NCI-H1417 (cell line): ENCODE measurements around the gene FAM120C.

Experiments
- DNase-seq, 3 experiments: peaks; one replicate each; lab custom pipeline; 2025; lab: John Stamatoyannopoulos, UW

FAM120C gene, protein sequence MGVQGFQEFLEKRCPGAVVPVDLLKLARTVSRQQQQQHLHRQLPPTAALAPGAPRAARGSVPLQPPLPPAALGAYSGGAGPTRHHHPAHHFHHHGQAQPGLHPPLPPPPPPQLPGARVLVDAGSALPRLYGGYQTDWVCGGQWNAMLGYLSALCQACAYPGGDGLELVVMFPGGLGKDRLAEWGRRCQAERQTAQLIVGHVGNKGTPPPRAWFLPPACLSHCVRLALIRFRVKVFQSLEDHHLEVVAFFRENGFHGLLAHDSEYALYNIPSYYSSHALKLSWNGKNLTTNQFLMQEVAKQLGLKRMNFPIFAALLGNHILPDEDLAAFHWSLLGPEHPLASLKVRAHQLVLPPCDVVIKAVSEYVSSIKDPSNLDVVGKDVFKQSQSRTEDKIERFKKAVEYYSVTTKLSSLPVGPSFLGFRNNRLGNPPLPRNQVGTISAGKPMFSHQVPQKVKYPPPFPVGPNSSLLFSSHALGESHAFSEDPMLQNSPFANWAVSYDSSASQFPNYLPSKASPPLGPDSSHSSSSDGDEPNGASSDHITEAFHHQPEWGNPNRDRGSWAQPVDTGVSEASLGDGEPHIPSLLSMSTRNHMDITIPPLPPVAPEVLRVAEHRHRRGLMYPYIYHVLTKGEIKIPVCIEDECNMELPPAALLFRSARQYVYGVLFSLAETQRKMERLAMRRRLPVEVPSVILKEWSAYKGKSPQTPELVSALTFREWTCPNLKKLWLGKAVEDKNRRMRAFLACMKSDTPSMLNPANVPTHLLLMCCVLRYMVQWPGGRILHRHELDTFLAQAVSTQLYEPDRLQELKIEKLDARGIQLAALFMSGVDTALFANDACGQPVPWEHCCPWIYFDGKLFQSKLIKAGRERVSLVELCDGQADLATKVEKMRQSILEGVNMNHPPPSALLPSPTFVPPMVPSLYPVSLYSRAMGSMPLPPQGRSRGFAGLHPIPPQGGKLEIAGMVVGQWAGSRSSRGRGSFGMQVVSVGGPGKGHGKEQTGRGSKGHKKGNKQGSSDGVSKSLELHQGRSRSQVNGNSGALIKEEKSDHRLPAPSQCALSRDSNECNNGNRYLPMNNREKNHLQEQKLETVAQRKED

DNA sequence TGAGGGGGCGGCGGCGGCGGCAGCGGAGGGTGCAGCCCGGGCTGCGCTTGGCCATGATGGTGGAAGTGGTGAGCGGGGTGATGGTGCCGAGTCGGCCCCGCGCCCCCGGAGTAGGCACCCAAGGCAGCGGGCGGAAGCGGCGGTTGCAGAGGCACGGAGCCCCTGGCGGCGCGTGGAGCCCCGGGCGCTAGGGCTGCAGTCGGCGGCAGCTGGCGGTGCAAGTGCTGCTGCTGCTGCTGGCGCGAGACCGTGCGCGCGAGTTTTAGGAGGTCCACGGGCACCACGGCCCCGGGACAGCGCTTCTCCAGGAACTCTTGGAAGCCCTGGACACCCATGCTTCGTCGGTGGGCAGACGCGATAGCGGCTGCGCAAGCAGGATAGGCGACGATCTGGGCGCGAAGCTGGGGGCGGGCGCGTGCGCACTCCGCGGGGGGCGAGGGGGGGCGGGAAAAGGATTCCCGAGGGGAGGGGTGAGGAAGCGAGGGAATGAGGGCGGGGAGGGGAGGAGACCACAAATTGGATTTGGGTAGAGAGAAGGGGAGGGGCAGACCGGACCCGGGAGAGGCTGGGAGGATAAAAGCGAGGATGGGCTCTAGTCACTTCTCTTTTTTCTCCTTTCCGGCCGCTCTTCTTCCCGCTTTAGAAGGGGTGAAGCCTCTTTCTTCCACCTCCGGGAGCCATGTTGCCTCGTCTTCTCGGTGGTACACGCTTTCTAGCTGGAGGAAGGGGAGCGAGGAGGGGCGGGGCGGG is at the start of gene FAM120C:
TSS of gene FAM120C (minus strand) at position 391 of the 750 bp plus-strand sequence. CDS start at position 335, 56 bp downstream.
- DNase-seq, result peak; percentile 74 to 94 (median 91)

DNA sequence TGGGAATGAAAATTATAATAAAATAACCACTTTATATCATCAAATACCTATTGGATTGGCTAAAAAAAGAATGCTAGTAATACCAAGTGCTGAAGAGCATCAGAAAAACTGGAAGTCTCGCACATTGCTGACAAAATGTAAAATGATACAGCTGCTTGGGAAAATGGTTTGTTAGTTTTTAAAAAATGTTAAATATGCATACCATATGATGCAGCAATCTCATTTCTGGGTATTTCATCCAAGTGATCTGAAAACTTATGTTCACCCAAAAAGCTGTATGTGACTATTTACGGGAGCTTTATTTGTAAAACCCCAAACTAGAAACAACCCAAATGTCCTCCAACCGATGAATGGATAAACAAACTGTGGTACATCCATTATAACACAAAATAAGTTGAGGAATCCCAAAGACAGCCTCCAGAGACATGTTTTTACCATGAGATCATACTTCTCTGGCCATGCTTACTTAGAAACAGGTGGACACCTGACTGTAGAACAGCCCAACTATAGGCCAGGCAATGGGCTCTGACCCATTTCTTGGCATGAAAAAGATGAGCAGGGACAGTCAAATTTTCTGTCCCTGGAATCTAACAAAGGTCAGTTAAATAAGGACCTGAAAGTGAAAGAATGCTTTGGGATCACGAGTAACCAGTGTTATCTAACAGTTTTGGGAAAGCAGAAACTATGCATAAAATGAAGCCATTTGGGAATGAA is 47.5 kb upstream of the FAM120C start:
- no peak for DNase-seq

DNA sequence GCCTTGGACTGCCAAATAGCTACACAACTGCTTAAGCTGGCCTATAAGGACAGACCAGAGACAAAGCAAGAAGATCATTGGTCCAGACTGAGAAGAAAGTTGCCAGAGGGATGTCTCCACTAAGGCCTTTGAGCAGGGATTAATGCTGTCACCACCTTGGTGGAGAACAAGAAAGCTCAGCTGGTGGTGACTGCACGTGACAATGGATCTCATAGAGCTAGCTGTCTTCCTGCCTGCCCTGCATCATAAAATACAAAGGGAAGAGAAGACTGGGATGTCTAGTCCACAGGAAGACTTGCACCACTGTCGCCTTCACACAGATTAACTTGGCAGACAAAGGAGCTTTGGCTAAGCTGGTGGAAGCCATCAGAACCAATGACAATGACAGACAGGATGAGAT is 40.5 kb upstream of the FAM120C start:
- DNase-seq, result no peak

DNA sequence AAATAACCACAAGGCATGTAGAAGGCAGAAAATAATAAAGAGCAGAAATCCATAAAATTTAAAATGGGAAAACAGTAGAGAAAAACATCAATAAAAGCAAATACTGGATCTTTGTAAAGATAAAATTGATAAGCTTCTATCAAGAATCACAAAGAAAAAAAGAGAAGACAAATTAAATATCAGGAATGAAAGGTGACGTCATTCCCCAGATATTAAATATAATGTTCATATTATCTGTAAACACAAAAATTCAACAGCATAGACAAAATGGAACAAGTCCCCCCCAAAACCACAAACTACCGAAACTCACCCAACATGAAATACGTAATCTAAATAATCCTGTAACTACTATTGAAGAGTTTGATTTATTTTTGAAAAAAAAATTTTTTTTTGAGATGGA is 30.5 kb upstream of the FAM120C start:
- DNase-seq, result no peak

DNA sequence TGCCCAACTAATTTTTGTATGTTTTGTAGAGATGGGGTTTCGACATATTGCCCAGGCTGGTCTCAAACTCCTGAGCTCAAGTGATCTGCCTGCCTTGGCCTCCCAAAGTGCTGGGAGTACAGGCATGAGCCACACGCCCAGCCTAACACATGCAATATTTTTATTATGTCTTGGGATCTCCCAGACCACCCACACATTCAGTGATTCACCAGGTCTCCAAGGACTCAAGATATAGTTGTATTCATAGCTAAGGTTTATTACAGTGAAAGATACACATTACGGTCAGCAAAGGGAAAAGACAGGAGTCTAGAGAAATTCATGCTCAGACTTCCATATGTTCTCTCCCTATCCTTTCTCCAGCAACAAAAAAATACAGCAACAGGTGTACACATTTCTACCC is 25.5 kb upstream of the FAM120C start:
- no peak for DNase-seq

DNA sequence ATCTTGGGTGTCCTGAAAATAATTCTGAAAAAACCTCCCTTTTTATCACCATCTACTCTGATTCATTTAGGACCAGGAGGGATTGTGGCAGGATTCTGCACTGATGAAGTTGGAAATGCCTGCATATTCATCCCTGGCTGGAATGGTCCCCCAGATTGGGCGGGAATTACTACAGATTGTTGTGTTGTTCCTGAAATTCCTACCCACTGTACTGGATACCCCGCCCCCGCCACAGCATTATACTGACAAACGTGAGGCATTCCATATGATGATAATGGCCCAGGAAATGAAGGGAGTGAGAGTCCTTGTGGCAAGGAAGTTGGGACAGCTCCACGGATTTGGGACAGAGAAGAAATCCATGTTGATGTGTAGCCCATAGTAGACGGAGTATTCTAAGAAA is 15.2 kb upstream of the FAM120C start:
- DNase-seq, result no peak

DNA sequence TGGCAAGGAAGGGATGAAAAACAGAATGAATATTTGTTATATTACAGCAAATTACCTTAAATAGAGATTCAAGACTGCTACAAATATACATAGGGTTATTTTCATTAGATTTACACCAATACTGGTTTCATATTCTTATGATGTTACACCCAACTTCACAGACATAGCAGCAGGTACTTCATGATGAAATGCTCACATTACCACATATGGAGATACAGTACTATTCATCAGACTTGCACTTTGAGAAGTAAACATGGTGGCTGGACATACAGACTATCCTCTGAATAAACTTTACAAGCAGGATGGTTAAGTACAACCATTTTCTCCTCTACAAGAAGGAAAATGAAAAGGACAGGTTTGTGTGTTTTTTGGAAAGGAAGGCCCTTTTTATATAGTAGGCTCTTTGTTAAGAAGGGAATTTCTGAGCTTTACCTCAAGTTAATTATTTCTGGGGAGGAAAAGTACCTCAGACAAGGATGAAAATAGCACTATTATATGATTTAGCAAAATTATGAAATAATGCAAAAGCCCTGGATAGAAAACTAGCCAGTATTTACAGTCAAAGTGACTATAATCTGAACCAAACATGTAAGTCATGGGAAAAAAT is 12.0 kb upstream of the FAM120C start:
- DNase-seq, result no peak

DNA sequence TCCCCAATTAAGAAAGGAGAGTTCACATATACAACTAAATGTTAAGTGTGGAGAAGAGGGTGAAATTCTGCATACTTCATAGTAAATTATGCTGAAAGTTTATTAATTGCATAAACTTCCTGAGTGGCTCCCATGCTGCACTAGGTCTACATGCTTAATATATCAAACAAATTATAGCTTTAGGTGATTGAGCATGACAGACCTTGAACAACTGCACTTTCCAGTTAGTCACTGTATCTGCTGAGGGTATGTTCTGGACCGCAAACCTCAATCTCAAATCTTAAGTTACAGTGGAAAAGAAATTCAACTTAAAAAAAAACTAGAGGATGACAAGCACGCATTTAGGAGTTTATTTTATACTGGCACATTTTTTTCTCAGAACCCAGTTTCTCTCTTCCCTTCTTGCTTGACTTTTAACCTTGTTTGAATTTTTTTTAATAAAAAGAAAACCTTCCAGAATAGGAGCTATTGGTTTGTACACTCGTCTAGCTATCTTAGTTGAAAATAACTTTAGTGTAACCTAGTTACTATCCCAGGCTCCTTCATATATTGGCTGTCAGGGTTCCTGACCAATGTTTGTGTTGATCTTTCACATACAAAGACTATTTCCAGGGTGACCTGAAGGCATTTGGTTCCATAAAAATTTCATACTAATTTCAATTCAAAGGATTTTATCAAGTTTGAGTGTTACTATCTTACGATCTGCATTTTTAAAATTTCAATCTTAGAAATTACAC is 10.2 kb upstream of the FAM120C start:
- peak in 1 of 3 experiments; percentile 9 for DNase-seq

DNA sequence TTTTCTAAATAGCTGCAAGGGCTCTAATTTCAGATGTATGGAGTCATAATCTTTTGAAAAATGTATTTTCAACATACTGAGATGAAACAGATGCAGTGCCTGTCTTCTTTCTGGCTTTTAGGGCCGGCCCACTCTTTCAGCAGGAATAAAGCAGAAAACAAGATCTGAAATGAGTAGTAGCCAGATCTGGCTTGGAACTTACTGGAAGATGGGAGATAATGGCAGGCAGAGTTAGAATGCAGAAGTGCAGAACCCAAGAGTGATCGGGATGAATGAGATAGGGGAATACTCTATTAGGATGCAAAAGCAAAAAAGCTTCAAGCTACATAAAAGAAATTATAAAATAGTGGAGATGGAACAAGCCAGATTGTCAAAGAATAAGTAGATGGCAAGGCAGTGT is 1.4 kb upstream of the FAM120C start:
- no peak for DNase-seq

DNA sequence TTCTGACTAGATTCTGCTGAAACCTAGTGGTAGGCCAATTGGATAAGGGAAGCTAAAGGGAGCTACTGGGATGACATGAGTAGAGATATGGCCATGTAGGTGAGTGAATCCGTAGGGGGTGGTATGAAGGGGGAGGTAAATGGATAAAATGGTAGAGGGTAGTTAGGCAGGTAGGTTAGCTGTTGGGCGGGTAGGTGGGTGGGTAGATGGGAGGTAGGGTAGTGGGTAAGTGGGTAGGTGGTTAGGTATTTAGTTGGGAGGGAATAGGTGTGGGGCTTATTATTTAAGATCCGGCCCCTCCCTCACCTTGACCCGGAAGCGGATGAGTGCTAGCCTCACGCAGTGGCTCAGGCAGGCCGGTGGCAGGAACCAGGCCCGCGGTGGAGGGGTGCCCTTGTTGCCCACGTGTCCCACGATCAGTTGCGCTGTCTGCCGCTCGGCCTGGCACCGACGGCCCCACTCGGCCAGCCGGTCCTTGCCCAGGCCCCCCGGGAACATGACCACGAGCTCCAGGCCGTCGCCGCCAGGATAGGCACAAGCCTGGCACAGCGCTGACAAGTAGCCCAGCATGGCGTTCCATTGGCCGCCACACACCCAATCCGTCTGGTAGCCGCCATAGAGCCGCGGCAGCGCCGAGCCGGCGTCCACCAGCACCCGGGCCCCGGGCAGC is 725 bp downstream of the FAM120C start:
- DNase-seq, result peak; percentile 21 to 65 (median 64)

DNA sequence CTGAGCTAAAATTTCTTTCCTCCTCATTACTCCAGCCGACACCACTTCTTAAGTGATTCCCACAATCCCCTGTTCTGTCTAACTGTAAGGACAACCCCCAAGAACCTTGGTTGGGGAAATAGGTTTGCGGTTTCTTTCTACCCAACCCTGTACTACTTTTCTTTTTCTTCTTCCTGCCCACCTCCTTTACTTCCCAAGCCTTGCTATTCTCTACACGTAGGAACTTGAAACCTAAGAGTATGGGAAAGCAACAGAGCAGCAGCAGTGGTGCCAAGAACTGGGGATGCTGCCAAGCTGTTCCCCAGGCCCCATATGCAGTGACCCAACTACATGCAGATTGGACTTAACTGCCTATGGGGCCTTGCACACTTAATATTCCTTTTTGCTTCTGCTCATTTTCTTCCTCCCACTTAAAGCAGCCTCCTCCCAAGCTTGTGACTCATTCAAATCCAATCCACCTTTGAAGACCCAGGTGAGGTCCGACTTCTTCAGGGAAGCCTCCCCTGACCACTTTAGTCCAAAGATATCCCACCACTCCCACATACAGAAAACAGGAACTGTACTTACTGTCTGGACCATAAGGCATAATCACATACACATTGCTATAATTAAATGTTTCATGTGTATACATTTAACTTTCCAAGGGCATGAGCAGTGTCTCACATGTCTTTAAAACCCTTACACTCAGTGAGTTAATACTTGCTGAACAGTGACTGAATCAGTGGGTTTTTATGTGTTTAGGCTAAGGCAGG is 1.7 kb downstream of the FAM120C start:
- no peak for DNase-seq

DNA sequence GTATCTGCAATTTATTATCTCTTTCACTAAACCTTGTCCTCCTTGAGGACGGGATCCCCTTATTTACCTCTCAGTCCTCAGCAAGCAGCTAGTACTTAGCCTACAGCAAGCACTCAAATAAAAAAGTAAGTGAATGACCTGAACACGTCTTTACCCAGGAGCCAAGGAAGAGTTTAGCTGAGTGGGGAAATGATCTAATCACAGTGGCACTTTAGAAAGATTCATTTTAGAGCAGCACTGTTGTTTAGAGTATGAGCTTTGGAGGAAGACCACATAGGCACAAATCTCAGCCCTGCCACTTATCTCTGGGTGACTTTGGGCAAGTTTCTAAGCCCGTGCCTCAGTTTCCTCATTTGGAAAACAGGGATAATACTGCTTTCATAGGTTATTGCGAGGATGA is 2.7 kb downstream of the FAM120C start:
- no peak for DNase-seq

DNA sequence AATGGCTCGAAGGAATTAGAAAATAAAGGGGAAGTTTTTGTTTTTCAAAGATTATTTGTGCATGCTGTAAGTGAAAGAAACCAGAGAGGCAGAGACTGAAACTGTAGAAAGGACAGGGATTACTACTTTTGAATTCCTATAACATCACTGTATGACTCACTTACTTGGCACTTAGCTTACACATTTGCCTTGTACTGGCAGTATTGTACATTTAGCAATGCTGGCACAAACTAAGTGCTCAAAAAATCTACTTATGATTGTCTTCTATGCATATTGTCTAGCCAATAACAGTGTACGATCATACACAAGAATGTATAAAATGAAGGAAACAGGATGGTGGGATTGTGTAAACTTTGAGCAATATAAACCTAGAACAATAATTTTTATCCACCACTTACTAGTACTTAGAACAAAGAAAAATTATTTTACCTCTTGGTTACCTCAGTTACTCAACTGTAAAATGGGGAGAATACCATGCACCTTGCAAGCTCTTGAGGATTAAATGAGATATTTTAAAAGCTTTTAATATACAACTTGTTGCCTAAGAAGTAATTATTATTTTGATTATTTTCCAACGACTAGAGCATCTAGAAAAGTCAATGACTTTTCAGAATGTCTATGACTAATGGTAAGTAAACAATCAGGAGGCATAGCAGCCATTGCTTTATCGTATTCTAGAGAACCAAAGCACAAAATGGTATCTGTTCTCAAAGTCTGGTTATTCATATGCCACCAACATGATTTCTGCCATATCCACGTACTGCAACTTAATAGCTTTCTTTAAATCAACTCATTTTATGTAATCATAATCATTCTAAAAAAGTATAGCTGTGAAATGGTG is 4.7 kb downstream of the FAM120C start:
- no peak for DNase-seq

DNA sequence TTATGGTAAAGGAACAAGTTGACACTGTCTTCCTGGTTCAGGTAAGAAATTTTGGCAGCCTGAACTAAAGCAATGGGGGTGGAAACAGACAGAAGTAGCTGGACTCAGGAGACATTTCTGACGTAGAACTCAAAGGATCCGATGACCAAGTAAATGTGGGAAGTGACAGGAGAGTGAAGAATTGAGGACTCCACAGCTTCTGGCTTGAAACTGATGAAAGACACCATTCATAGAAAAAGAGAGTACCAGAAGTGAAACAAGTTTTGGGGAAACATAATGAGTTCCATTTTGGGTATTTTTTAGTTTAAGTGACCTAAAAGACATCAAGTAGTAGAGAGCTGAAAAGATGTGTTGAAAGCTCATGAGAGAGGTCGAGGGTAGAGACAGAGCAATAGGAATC is 5.7 kb downstream of the FAM120C start:
- no peak for DNase-seq

DNA sequence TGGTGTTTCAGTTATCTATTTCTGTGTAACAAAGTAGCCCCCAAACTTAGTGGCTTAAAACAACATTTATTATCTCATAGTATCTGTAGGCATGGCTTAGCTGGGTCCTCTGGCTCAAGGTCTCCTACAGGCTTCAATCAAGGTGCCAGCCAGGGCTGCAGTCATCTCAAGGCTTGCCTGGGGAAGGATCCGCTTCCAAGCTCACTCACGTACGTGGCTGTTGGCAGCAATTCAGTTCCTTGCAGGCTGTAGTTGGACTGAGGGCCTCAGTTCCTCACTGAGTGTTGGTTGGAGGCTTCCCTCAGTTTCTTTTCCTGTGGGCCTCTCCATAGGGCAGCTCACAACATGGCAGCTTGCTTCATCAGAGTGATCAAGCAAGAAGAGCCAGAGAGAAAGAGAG is 9.3 kb downstream of the FAM120C start:
- no peak for DNase-seq

DNA sequence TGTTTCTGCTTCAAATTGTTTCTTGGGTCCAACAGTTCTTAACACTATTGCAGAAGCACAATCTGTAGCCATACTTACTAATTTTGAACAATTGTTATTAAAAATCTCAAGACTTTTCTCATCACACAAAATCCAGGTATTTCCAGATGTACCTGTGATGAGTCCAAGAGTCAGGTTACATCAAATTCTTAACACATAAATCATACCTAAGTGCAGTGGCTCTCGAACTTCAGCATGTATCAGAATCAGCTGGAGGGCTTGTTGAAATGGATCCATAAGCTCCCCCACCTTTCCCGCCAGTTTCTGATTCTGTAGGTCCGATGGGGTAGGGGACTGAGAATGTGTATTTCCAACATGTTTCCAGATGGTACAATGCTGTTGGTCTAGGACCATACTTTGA is 10.6 kb downstream of the FAM120C start:
- no peak for DNase-seq

DNA sequence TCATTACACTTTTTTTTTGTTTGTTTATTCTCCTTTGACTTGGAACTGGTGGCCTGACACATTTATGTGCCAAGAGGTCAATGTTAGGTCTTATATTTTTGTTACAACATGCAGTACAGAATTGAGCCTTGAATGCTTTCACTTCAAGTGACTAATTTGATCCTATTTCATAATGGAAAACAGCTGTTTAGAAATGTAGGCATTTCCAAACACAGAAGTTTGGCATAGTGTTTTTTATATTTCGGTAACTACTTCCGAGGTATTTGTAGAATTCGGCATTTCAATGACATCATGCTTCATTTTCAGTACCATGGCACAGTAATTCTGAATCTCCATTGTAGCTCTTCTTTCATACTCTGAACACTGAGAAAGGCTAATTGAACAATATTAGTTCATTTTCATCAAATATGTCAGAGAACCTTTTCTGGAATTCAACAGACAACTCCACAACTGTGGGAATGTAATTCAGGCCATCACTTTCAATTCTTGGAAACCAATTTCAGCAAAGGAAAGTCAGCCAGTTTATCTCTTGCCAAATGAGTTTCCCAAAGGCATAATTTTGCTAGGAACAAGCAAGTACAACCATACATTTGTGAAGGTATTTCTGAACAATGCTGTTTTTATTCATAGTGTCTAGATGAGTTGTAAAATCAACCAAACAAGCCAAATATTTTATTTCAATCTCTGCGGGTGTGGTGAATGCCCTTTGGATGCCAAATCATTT is 11.4 kb downstream of the FAM120C start:
- no peak for DNase-seq
